GM13976 (cell line): Measurements from ENCODE around the gene KRTAP23-1.

Experiments used
- DNase-seq: peaks from one replicate; pipeline ENCODE4 v3.0.0; 2012; ENCODE audit warnings: low spot score
- in situ Hi-C: fragments of 300-500 bp; cut with MboI; formaldehyde crosslinking; loops from one replicate; pipeline ENCODE4 v1.12.0; 2022; ENCODE audit warnings: low sequenced_read_pairs, mixed read lengths, inconsistent platforms; ENCODE audit not compliant: unreplicated experiment
- TF ChIP-seq, protein P1 (sequence below): IDR thresholded peaks from 2 replicates; pipeline ENCODE4 v1.5.1; 2012; ENCODE audit warnings: borderline replicate concordance, mild to moderate bottlenecking; ENCODE audit not compliant: insufficient read depth; ENCODE audit errors: extremely low read depth, missing control alignments, control extremely low read depth

KRTAP23-1 gene

DNA sequence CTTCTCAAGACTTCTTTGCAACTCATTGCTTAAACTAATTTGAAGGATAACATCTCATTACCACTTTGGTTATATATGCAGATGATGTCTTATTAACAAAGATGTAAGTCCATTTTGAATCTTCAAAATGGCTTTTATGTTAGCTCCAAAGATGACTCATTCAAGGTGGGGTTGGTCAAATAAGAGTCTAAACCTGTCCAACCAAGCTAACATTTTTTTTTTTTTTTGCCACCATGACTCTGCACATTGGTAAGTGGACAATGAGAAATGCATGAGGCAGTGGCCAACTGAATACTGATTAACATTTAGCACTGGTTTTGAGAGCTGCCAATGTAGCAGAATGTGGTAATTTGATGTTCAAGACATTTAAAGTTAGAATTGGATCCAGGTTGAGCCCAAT, 10.6 kb downstream of the KRTAP23-1 start:
- in situ Hi-C loops, result no loop called here
- TF ChIP-seq, protein P1, sequence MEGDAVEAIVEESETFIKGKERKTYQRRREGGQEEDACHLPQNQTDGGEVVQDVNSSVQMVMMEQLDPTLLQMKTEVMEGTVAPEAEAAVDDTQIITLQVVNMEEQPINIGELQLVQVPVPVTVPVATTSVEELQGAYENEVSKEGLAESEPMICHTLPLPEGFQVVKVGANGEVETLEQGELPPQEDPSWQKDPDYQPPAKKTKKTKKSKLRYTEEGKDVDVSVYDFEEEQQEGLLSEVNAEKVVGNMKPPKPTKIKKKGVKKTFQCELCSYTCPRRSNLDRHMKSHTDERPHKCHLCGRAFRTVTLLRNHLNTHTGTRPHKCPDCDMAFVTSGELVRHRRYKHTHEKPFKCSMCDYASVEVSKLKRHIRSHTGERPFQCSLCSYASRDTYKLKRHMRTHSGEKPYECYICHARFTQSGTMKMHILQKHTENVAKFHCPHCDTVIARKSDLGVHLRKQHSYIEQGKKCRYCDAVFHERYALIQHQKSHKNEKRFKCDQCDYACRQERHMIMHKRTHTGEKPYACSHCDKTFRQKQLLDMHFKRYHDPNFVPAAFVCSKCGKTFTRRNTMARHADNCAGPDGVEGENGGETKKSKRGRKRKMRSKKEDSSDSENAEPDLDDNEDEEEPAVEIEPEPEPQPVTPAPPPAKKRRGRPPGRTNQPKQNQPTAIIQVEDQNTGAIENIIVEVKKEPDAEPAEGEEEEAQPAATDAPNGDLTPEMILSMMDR, result no peak
- DNase-seq, result no peak

DNA sequence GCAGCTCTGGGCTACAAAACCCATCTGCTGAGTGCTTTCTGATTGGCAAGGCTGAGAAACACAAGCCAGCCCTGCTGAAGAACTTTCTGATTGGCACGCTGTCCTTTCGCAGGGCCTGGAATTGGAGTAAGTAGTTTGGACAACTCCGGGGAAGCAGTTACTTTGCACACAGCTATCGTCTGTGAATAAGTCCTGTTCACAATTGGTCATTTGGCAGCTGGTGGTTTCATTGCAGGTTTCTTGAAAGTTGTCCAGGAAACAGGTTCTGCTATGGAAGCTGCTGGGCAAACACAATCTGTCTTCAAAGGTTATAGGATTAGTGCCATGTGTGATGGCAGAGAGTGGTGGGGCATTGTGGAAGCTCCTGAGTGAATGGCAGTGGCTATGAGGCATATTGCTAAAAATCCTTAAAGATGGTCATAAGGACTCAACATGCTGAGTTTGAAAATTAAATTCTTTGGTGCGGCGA, 11.1 kb downstream of the KRTAP23-1 start, which contains the start of gene KRTAP27-1:
Gene KRTAP27-1, minus strand, starts transcription at position 419 of the 469 bp plus-strand sequence. Its CDS starts 26 bp downstream, at position 393.
- in situ Hi-C loops, result no loop called here
- TF ChIP-seq, protein P1, result no peak
- DNase-seq, result no peak

DNA sequence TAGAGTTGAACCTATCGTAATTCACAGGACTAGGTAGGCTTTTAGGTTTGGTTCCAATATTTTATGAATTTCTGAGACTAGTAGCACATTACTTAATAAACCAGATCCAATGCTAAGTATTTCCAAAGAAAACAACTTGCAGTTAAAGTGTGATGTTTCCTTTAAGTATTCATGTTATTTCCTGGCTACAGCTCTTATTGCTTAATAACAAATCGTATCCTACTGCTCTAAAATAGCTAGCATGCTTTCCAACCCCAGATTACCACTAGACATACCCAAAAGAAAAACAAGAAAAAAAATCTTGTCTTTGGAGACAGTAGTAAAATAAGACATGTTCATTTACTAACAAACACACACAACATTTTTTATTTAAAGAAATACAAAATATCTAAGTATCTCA, 11.8 kb downstream of the KRTAP23-1 start:
- no peak for DNase-seq
- TF ChIP-seq, protein P1, result no peak
- in situ Hi-C loops, result no loop called here

DNA sequence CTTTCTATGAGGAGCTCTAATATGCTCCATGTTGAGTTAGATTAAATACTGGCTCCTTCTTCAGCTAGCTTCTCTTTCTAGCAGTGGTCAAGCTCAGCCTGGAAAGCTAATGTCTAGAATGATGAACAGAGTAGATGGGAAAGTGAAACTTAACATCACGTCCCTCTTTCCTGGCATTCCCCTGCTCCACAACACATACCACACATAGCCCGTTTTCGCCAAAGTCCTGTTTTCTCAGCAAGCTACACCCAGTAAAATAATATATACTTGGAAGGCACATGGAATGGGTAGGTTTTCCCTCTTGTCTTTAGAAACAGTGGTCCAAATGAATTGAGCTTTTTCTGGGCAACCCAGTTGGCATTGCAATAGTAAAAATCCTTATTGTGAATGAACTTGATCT, 14.7 kb downstream of the KRTAP23-1 start:
- DNase-seq, result no peak
- TF ChIP-seq, protein P1, result no peak
- in situ Hi-C loops, result no loop called here

DNA sequence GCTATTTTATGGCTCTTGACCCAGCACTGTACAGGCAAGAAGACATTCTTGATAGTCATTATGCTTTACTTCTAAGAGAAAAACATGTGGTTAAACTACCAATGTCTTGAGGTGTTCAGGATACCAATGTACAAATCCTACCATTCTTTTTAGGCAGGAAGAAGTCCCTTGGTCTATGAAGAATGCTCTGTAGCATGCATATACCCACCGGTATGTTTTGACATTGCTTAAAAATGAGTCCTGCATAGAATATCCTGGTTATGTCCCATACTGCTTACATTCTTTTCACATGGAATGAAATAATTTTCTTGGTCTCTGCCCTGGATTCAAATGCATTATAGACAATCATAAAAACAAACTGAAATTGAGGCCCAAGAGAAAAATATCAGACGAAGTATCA, 15.7 kb downstream of the KRTAP23-1 start:
- in situ Hi-C loops, result no loop called here
- TF ChIP-seq, protein P1, result no peak
- no peak for DNase-seq

DNA sequence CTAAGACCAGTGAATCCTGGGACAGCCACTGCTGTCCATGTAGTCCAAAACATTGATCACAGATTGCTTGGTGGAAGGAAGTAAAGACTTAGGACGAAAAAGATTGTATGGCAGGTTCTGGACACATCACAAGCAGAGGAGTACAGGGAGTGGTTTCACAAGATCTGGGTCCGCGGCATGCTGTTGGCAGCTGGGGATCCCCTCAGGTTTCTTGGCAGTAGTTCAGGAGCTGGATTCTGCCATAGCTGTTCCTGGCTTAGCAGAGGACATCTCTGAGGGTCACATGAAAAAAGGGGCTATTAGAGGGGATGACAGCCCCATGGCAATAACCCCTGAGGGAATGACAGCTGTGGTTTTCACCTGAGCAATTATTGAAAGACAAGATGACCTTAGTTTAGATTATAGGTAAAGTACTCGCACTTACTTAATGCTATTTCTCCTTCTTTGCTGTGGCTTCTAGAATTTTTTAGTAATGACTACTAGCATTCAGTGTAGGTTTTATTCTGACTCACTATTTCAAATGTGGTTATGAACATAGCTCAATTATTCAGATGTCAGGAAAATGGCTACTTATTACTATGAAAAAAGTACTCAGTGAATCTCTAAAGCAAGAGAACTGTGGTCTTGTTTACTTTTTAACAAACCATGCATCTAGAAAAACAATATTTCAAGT, 19.1 kb downstream of the KRTAP23-1 start:
- TF ChIP-seq, protein P1, result no peak
- DNase-seq, result no peak
- in situ Hi-C loops, result no loop called here
